ENCODE results near the gene VPS51.
"Not testable (repeated sequence)": the region's sequence is repeated elsewhere in the genome, so short reads cannot be mapped to it uniquely, and the experiment has no call there.

VPS51 gene

DNA sequence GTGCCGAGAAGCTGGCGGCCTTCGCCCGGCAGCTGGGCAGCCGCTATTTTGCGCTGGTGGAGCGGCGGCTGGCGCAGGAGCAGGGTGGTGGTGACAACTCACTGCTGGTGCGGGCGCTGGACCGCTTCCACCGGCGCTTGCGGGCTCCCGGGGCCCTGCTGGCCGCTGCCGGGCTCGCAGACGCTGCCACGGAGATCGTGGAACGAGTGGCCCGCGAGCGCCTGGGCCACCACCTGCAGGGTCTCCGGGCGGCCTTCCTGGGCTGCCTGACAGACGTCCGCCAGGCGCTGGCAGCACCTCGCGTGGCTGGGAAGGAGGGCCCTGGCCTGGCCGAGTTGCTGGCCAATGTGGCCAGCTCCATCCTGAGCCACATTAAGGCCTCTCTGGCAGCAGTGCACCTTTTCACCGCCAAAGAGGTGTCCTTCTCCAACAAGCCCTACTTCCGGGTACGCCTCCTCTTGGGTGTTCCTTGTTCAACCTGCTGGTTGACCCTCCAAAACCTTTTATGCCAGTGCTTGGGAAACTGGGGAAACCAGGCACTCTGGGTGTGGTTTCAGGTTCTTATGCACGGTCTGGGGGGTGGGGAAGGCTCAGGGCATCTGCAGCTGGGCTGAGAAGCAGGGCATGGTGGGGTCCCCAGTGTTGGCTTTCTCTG, 12.6 kb downstream of the VPS51 start:
- no peak for DNase-seq

DNA sequence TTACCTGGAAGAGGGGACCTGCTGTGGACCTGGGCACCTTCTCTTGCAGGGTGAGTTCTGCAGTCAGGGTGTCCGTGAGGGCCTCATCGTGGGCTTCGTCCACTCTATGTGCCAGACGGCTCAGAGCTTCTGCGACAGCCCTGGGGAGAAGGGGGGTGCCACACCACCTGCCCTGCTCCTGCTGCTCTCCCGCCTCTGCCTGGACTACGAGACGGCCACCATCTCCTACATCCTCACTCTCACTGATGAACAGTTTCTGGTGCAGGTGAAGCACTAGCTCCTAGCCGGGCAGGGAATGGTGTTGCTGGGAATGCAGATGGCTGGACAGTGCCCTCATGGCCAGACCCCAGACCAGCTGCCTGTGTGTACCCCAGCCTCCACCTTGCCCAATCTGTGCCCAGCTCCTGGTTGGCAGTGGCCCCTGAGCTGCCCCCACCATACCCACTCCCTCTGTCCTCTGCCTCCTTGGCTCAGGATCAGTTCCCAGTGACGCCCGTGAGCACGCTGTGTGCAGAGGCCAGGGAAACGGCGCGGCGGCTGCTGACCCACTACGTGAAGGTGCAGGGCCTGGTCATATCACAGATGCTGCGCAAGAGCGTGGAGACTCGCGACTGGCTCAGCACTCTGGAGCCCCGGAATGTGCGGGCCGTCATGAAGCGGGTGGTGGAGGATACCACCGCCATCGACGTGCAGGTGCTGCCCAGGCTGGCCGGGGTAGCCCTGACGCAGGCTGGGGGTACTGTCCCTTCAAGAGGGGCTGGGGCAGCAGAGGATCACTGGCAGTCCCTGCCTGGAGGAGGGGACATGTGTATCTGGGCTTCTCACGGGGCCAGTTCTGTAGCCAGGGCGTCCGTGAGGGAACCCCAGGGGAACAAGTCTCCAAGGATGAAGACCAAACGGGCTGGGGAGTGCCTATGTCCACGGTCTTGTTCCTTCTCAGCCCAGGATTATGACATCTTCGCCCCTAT, 13.5 kb downstream of the VPS51 start:
- DNase-seq = no peak

DNA sequence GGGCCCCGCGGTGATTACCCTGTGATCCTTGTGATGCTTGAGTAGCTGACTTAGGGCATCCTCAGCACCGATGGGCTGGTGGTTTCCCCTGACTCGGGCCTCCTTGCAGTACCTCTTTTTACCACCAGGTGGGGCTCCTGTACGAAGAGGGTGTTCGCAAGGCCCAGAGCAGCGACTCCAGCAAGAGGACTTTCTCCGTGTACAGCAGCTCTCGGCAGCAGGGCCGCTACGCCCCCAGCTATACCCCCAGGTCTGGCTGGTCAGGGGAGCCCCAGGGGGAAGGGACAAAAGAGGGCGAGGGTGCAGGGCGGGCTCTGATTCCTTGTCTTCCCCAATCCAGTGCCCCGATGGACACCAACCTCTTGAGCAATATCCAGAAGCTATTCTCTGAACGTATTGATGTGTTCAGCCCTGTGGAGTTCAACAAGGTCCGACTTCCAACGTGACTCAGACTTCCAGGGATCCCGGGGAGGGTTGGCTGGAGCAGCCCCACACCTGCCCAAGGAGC, 14.4 kb downstream of the VPS51 start:
- no peak for DNase-seq

DNA sequence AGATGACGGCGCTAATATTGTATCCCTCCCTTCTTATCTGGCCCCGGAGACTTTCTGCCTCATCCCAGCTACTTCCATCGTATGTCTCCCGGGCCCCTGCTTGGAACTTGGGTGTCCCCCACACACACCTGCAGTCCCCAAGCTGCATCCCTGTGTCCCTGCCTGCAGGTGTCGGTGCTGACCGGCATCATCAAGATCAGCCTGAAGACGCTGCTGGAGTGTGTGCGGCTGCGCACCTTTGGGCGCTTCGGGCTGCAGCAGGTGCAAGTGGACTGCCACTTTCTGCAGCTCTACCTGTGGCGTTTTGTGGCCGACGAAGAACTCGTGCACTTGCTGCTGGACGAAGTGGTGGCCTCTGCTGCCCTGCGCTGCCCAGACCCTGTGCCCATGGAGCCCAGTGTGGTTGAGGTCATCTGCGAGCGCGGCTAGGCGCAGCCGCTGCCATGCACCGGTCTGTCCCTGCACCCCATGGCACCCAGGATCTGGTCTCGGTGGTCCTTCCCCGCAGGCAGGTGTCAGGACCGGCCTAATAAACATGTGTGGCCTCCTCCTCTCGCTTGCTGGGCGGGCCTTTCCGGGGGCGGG, 15.2 kb downstream of the VPS51 start:
- DNase-seq = no peak

DNA sequence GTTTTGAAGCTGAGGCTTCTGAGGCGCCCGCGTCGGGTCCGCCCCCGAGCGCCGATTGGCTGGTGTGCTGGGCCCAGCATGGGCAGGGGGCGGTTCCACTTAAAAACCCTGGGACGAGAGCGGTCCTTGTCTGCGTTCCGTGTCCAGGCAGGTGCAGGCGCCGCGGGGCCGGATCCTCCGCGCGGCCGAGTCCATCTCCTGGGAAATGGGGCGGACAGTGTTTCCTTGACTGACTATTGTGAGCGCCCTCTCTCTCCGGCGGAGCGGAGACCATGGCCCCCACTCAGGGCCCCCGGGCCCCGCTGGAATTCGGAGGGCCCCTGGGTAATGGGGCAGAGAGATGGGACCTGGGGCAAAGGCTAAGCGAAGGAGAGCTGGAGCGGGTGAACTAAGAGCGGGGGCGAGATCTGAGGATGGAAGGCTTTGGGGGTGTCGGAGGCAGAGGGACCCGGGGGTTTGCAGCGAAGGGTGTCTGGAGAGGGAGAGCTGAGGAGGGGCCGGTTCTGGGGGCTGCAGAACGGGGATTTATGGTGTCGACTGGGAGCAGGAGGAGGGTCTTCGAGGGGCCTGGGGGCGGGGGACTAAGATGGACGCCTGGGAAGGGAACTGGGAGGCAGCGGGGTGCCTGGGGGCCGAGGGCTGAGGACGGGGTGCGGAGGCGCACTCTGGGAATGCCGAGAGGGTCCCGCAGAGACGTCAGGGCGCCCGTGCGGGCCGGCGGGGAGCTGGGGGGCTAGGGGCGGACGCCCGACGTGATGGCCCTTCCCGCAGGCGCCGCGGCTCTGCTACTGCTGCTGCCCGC, 15.9 kb downstream of the VPS51 start, which contains the start of gene TM7SF2:
TSS of gene TM7SF2 (plus strand) at position 129 of the 802 bp plus-strand sequence. CDS start at position 273, 144 bp downstream.
- peak; percentile 82 for DNase-seq

DNA sequence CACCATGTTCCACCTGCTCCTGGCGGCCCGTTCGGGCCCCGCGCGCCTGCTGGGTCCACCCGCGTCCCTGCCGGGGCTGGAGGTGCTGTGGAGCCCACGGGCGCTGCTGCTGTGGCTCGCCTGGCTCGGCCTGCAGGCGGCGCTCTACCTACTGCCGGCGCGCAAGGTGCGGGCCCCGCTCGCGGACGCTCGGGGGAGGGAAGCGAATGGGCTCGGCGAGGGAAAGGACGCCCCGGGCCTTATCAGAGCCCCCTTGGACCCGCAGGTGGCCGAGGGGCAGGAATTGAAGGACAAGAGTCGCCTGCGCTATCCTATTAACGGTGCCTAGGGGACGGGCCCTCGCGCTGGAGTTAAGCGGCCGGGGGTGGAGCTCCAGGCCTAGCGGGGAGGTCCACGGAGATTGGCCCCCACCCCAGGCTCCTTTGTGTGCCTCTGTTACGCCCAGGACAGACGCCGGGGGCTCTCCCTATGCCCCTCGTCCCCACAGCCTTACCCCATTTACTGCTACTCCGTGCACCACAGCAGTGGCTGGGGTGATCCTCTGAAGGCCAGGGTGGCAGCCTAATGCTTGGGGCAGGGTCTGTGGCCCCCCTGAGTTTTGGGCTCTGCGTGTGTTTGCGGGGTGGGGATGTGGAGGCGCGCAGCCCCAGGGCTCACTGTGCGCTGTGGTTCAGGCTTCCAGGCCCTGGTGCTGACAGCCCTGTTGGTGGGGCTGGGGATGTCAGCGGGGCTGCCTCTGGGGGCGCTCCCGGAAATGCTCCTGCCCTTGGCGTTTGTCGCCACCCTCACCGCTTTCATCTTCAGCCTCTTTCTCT, 16.7 kb downstream of the VPS51 start:
- peak; percentile 60 for DNase-seq

DNA sequence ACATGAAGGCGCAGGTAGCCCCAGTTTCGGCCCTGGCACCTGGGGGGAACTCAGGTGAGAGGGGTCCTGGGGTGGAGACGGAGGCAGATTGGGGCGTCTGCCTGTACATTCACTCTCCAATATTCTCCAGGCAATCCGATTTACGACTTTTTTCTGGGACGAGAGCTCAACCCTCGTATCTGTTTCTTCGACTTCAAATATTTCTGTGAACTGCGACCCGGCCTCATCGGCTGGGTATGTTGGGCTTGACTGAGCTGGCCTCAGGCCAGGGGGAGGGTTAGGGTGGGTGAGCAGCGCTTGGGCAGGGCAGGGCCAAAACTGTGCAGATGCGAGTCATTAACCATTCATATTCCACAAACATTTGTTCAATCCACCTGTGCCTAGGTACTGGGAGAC, 17.3 kb downstream of the VPS51 start:
- no peak for DNase-seq

DNA sequence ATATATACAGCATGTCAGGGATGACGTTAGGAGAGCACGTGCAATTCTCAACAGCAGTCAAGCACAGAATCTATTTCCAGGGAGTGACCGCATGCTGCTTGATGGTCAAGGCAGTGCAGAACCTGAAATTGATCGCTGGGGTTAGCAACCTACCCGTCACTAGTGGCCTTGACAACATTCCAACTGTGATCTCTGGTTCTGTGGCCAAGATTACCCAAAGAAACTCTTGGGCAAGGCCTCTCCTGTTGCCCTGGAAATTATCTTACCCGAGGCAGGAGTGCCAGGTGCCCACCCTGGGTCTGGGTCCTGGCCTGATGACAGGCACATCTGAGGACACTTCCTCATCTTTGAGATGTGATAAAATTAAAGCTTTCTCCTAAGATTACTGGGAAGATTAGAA, 17.8 kb downstream of the VPS51 start:
- no peak for DNase-seq

DNA sequence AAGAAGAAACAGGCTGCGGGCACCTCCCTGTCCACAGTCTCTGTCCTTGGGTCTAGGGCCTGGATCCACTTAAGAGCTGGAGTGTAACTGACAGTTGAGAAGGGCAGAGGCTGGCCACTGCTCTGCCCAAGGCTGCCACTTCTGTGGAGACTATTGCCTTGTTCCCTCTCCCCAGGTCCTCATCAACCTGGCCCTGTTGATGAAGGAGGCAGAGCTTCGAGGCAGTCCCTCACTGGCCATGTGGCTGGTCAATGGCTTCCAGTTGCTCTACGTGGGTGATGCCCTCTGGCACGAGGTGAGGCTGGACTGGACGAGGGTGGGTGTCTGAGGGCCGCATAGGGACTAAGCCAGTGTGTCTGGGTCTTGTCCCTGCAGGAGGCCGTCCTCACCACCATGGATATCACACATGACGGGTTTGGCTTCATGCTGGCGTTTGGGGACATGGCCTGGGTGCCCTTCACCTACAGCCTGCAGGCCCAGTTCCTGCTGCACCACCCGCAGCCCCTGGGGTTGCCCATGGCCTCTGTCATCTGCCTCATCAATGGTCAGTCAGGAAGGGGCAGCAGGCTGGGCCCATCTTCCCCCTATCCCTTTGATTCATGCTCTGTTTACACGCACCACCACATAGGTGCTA, 18.6 kb downstream of the VPS51 start:
- no peak for DNase-seq

DNA sequence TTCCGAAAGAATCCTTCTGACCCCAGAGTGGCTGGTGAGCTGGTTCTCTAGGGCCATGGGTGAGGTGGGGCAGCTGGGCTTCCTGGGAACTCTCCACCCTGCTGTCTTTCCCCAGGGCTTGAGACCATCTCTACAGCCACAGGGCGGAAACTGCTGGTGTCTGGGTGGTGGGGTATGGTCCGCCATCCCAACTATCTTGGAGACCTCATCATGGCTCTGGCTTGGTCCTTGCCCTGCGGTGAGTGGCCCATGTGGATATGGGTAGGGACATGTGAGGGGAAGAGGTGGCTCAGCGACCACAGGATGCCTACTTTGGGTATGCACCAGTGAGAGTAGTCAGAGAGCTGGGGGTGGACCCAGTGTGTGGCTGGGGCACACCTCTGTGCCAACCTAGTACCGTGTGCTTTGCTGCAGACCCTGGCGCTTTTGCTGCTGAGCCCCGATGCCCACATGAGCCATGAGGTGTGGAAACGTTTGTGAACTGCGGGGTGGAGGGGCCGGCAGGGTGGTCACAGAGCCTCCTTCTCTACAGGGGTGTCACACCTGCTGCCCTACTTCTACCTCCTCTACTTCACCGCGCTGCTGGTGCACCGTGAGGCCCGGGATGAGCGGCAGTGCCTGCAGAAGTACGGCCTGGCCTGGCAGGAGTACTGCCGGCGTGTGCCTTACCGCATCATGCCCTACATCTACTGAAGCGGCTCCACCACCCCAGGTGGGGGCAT, 19.5 kb downstream of the VPS51 start:
- no peak for DNase-seq

DNA sequence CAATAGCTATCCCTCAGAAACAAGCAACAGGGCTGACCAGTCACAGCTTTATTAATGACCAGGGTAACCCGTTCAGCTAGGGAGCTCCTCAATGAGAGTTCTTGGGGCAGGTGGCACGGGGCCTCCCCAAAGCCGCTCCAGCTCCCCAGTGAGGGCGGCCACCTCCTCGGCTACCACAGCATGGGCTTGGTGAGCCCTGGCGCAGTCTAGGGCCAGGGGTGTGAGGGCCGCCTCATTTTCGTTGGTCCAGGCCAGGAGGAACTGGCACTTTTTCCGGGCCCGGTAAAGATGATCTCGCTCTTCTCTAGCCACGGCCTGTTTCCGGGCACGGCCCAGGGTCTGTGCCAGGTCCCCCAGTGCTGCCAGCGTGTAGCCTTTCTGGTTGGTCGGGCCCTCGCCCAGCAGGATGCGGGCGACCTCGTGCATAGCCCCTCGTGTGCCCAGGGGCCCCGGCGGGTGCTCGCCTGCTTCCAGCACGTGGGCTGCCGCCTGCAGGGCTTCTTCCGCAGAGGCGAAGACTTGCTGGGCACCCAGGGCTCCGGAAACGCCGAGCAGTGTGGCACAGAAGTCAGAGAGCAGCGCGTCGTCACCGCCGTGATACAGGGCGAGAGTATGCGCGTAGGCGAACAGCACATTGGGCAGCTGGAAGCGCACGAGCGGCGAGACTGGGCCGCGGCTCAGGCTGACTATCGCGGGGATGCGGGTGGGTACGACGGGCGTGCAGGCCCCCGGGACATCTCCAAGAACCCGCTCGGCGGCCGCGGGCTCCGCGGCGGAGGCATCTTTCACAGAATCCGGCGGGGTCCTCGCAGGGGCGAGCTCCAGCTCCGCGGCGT, 20.6 kb downstream of the VPS51 start:
- peak; percentile 45 for DNase-seq

DNA sequence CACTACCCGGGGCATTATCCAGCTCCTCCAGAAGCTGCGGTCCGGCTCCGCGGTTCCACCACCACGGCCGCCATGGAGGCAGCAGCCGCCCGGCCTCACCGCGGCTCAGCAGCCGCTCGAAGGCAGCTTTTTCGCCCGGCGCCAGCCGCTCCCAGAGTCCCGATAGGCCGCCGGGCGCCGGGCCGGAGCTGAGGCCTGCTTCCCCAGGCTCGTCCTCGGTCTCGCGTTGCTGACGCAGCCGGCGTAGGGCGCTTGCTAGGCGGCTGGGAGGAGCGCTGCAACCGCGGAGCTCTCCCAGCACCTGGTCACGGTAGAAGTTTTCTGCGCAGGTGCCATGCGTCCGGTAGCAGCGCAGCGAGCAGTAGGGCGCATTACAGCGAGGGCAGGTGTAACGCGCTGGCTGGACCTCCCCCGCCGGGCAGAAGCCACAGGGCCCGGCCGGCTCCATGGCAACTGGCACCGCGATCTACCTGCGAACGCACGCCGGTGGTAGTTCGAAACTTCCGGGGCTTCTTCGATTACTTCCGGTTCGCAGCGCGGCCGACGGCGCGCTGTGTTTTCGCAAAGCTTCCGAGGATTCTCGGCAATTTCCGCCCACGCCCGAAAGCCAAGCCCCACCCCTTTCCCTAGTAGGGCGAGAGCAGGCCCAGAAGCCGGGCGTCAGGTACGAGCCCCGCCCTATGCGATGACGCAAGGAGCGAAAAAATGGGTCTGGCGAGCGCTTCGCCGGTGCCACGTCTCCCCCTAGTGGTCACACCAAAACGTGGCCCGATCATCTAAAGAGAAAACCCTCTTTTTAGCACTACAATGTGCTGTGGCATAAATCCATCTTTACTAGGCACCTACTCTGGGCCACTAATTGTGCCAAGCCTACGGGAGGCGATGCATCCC, 21.4 kb downstream of the VPS51 start, which contains the start of gene ZNHIT2:
TSS of gene ZNHIT2 (minus strand) at position 496 of the 891 bp plus-strand sequence. CDS start at position 448, 48 bp downstream.
- peak; percentile 89 for DNase-seq

DNA sequence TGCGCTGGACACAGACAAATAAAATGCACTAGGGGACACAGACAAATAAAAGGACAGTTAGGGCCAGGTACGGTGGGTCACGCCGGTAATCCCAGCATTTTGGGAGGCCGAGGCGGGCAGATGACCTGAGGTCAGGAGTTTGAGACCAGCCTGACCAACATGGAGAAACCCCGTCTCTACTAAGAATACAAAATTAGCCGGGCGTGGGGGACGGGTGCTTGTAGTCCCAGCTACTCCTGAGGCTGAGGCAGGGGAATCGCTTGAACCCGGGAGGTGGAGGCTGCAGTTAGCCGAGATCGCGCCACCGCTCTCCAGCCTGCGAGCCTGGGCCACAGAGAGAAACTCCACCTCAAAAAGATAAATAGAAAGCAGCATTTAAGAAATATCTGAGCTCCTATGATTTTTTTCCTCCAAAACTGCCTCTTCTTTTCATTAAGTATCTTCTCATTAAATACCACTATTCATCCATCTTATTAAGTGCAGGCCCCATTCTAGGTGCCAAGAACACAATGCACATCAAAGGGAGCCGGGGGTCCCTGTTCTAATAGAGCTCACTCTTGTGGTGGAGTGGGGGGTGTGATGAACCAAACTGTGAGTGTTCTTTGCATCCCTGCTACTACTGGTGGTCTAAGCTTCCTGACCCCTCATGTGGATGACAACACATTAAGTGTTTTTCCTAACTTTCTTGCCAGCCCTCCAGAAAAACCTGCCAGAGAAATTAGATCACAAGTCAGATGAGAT, 22.3 kb downstream of the VPS51 start:
- DNase-seq = no peak

DNA sequence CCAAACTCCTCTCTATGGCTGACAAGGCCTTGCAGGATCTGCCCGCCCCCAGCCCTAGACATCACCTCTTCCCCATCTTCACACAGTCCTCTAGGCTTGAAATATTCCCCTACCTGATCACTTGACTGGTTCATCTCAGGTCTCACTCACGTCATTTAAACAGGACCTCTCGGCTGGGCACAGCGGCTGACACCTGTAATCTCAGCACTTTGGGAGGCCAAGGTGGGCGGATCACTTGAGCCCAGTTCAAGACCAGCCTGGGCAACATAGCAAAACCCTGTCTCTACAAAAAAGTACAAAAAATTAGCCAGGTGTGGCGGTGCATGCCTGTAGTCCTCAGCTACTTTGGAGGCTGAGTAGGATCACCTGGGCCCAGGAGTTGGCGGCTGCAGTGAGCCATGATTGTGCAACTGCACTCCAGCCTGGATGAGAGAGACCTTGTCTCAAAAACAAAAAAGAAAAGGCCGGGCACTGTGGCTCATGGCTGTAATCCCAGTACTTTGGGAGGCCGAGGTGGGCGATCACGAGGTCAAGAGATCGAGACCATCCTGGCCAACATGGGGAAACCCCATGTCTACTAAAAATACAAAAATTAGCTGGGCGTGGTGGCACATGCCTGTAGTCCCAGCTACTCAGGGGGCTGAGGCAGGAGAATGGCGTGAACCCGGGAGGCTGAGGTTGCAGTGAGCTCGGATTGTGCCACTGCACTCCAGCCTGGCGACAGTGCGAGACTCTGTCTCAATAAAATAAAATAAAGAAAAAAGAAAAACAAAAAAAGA, 23.1 kb downstream of the VPS51 start:
- not testable (repeated sequence) for DNase-seq

DNA sequence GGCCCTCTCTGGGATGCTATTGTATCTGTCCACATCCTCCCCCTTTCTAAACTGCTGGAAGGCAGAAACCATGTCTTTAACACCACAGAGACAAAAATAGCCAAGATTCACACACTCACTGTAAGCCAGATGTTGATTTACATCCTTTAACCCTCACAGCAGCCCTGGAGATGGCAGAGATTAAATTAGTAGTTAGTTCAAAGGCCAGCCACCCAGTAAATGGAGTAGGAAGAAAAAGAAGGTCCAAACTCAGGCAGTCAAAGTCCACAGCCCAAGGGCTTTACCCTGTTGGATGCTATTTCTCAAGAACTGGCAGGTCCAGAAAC, 23.6 kb downstream of the VPS51 start:
- DNase-seq = no peak

DNA sequence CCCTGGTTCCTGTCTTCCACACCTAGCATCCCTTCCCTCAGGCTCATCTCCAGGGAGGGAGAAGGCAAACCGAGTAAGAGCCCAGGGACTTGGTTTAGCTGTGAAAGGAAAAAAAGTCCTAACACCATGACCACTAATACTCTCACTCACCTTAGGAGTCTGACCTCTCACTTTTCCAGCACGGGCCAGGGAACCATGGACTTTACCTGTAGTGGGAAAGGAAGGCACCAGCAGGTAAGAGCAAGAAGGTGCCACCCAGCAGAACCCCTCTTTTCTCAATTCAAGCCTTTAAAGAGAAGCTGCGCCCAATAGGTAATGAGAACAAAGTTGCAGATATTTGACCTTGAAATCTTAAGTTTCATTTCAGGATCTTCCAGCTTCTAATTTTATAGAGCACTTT, 24.8 kb downstream of the VPS51 start:
- DNase-seq = no peak

DNA sequence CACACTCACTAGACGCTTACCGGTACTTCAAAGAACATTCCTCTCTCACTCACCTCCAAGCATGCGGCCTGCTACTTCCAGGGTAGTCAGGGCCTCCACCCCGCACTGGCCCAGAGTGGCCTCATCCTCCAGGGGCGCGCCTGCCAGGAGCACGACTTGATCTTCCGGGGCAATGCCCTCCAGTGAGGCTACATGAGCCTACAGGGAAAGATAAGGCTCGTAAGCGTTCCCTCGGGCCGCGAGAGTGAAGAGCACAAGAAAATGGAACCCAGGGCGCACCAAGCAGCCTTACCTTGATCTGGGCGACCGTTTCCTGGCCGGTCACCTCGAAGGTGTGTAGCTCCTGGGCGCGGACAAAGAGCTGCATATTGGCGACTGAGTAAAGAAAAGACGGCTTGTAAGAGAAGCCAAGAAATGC, 25.4 kb downstream of the VPS51 start:
- DNase-seq = no peak

Data from activated gamma-delta T cell (primary cell).